ENCODE data around the gene NCAM2.

- TF ChIP-seq POLR2AphosphoS5 (IDR thresholded peaks at IDR 0.05; ENCODE audit: low read depth, low read length) (no peak), TAF1 (IDR thresholded peaks at IDR 0.05; ENCODE audit: low read depth, low read length) (no peak)
These were observed 65.6 kb downstream of the NCAM2 start for GRCh38 chr21:21063828-21064227.

Data from GM12891 (cell line).